ENCODE measurements around the gene SLC17A4.

SLC17A4 gene

GRCh38 chr6:25754535-25754934 lies at the start of gene SLC17A4:
TSS of gene SLC17A4 (plus strand) at chr6:25754742. CDS start at chr6:25761963, 7,221 bp downstream.
- Mint-ChIP-seq H3K4me1 (no peaks in the 10 kb centered on the region), H3K36me3 (no peaks in the 10 kb centered on the region), H3K27ac (no peak within 1 kb of the TSS), H3K27me3 (peaks cover 23% of the 10 kb centered on the region), H3K4me3 (no peak within 1 kb of the TSS), H3K9me3 (no peaks in the 10 kb centered on the region)
- DNase-seq: no peak
- CTCF ChIA-PET: interaction anchor here (1.0 kb wide), 1 partner anchor 37 kb away, joined by 3 read pairs; no protein-coding TSS in a partner anchor

GRCh38 chr6:25706314-25707014 lies 48.1 kb upstream of the SLC17A4 start:
- H3K27ac Mint-ChIP-seq: no peak overlapping the region
- no peaks in the 10 kb centered on the region for H3K4me1 Mint-ChIP-seq
- no peak for DNase-seq
- CTCF ChIA-PET: no interaction called here
- H3K27me3 Mint-ChIP-seq: peaks cover 24% of the 10 kb centered on the region
- no peak overlapping the region for H3K4me3 Mint-ChIP-seq
- no peaks in the 10 kb centered on the region for H3K9me3 Mint-ChIP-seq
- H3K36me3 Mint-ChIP-seq: no peaks in the 10 kb centered on the region

- Mint-ChIP-seq H3K27me3 (peaks cover 16% of the 10 kb centered on the region), H3K36me3 (no peaks in the 10 kb centered on the region), H3K9me3 (no peaks in the 10 kb centered on the region), H3K27ac (no peak overlapping the region), H3K4me3 (no peak overlapping the region), H3K4me1 (no peaks in the 10 kb centered on the region)
- CTCF ChIA-PET: interaction anchor here (1.4 to 1.7 kb wide), 2 partner anchors 8 to 10 kb away, joined by 4 to 8 read pairs; no protein-coding TSS in a partner anchor
- no peak for DNase-seq
Measured at GRCh38 chr6:25709761-25710160, 44.8 kb upstream of the SLC17A4 start.

- Mint-ChIP-seq H3K27me3 (peaks cover 16% of the 10 kb centered on the region), H3K4me3 (no peak overlapping the region), H3K36me3 (no peaks in the 10 kb centered on the region), H3K4me1 (no peaks in the 10 kb centered on the region), H3K27ac (no peak overlapping the region), H3K9me3 (no peaks in the 10 kb centered on the region)
- DNase-seq: no peak
- CTCF ChIA-PET: interaction anchor here (1.4 kb wide), 1 partner anchor 9 kb away, joined by 4 read pairs; no protein-coding TSS in a partner anchor
Measured at GRCh38 chr6:25710287-25710686, 44.3 kb upstream of the SLC17A4 start.

- no peak for DNase-seq
- Mint-ChIP-seq H3K36me3 (no peaks in the 10 kb centered on the region), H3K9me3 (no peaks in the 10 kb centered on the region), H3K27ac (no peak overlapping the region), H3K4me1 (no peaks in the 10 kb centered on the region), H3K4me3 (no peak overlapping the region), H3K27me3 (peaks cover 8% of the 10 kb centered on the region)
- CTCF ChIA-PET: no interaction called here
Measured at GRCh38 chr6:25713824-25714223, 40.7 kb upstream of the SLC17A4 start.

GRCh38 chr6:25714765-25715164 lies 39.8 kb upstream of the SLC17A4 start:
- no peak overlapping the region for H3K27ac Mint-ChIP-seq
- no peaks in the 10 kb centered on the region for H3K36me3 Mint-ChIP-seq
- CTCF ChIA-PET: interaction anchor here (0.9 to 1.1 kb wide), 2 partner anchors 10 to 12 kb away, joined by 3 read pairs; a partner anchor contains a TSS
- no peaks in the 10 kb centered on the region for H3K9me3 Mint-ChIP-seq
- H3K4me3 Mint-ChIP-seq: no peak overlapping the region
- peaks cover 8% of the 10 kb centered on the region for H3K27me3 Mint-ChIP-seq
- no peaks in the 10 kb centered on the region for H3K4me1 Mint-ChIP-seq
- DNase-seq: no peak

GRCh38 chr6:25715794-25716193 lies 38.7 kb upstream of the SLC17A4 start:
- no peaks in the 10 kb centered on the region for H3K4me1 Mint-ChIP-seq
- DNase-seq: no peak

GRCh38 chr6:25717866-25718740 lies 36.4 kb upstream of the SLC17A4 start:
- CTCF ChIA-PET: interaction anchor here (0.7 to 1.3 kb wide), 15 partner anchors 9 to 497 kb away, joined by 3 to 11 read pairs (median 3); a partner anchor contains a TSS
- no peaks in the 10 kb centered on the region for H3K4me1 Mint-ChIP-seq
- no peak overlapping the region for H3K4me3 Mint-ChIP-seq
- DNase-seq: no peak
- peaks cover 14% of the 10 kb centered on the region for H3K27me3 Mint-ChIP-seq
- no peak overlapping the region for H3K27ac Mint-ChIP-seq
- no peaks in the 10 kb centered on the region for H3K36me3 Mint-ChIP-seq
- H3K9me3 Mint-ChIP-seq: no peaks in the 10 kb centered on the region

More at GRCh38 chr6:25715794-25716193, 38.7 kb upstream of the SLC17A4 start:
- Mint-ChIP-seq H3K9me3 (no peaks in the 10 kb centered on the region), H3K27ac (no peak overlapping the region), H3K4me3 (no peak overlapping the region), H3K27me3 (peaks cover 13% of the 10 kb centered on the region), H3K36me3 (no peaks in the 10 kb centered on the region)
- CTCF ChIA-PET: interaction anchor here (0.8 to 1.1 kb wide), 4 partner anchors 11 to 492 kb away, joined by 3 to 5 read pairs (median 3); a partner anchor contains a TSS

GRCh38 chr6:25726122-25726911 lies 28.2 kb upstream of the SLC17A4 start:
- CTCF ChIA-PET: interaction anchor here (1.1 to 1.4 kb wide), 2 partner anchors 8 to 11 kb away, joined by 3 to 7 read pairs; no protein-coding TSS in a partner anchor
- no peak overlapping the region for H3K4me3 Mint-ChIP-seq
- peaks cover 3% of the 10 kb centered on the region for H3K27me3 Mint-ChIP-seq
- no peak overlapping the region for H3K27ac Mint-ChIP-seq
- H3K36me3 Mint-ChIP-seq: no peaks in the 10 kb centered on the region
- H3K4me1 Mint-ChIP-seq: no peaks in the 10 kb centered on the region
- no peak for DNase-seq
- H3K9me3 Mint-ChIP-seq: no peaks in the 10 kb centered on the region

- DNase-seq: no peak
- H3K4me1 Mint-ChIP-seq: no peaks in the 10 kb centered on the region
- H3K4me3 Mint-ChIP-seq: no peak overlapping the region
- no peaks in the 10 kb centered on the region for H3K9me3 Mint-ChIP-seq
- H3K36me3 Mint-ChIP-seq: no peaks in the 10 kb centered on the region
- H3K27ac Mint-ChIP-seq: no peak overlapping the region
- H3K27me3 Mint-ChIP-seq: peaks cover 8% of the 10 kb centered on the region
- CTCF ChIA-PET: interaction anchor here (1.1 to 1.4 kb wide), 2 partner anchors 9 to 12 kb away, joined by 3 to 7 read pairs; no protein-coding TSS in a partner anchor
Measured at GRCh38 chr6:25727028-25727427, 27.5 kb upstream of the SLC17A4 start.

- no peak for DNase-seq
- Mint-ChIP-seq H3K4me3 (no peak overlapping the region), H3K4me1 (no peaks in the 10 kb centered on the region), H3K27ac (no peak overlapping the region), H3K36me3 (no peaks in the 10 kb centered on the region), H3K27me3 (peaks cover 18% of the 10 kb centered on the region), H3K9me3 (no peaks in the 10 kb centered on the region)
- CTCF ChIA-PET: interaction anchor here (1.2 kb wide), 1 partner anchor 57 kb away, joined by 4 read pairs; no protein-coding TSS in a partner anchor
Measured at GRCh38 chr6:25730907-25731306, 23.6 kb upstream of the SLC17A4 start.

- peaks cover 2% of the 10 kb centered on the region for H3K9me3 Mint-ChIP-seq
- H3K27me3 Mint-ChIP-seq: peaks cover 18% of the 10 kb centered on the region
- H3K4me3 Mint-ChIP-seq: no peak overlapping the region
- H3K36me3 Mint-ChIP-seq: no peaks in the 10 kb centered on the region
- CTCF ChIA-PET: interaction anchor here (0.6 to 1.2 kb wide), 2 partner anchors 56 to 1211 kb away, joined by 3 to 4 read pairs; no protein-coding TSS in a partner anchor
- H3K4me1 Mint-ChIP-seq: no peaks in the 10 kb centered on the region
- DNase-seq: no peak
- no peak overlapping the region for H3K27ac Mint-ChIP-seq
Measured at GRCh38 chr6:25731721-25732120, 22.8 kb upstream of the SLC17A4 start.

- Mint-ChIP-seq H3K9me3 (peaks cover 7% of the 10 kb centered on the region), H3K36me3 (no peaks in the 10 kb centered on the region), H3K27ac (no peak overlapping the region), H3K4me1 (no peaks in the 10 kb centered on the region), H3K27me3 (peaks cover 18% of the 10 kb centered on the region), H3K4me3 (no peak overlapping the region)
- CTCF ChIA-PET: interaction anchor here (0.8 to 1.2 kb wide), 2 partner anchors 12 to 55 kb away, joined by 3 to 4 read pairs; no protein-coding TSS in a partner anchor
- DNase-seq: no peak
Measured at GRCh38 chr6:25732468-25733198, 21.9 kb upstream of the SLC17A4 start.

All from activated naive CD4-positive, alpha-beta T cell treated with anti-CD3 and anti-CD28 coated beads, Interleukin-2, amount 10 ng/mL, durations not matched to agents 7 days and 5 days (primary cell).